Measurements from ENCODE around the gene GLRX5.

GLRX5 gene

DNA sequence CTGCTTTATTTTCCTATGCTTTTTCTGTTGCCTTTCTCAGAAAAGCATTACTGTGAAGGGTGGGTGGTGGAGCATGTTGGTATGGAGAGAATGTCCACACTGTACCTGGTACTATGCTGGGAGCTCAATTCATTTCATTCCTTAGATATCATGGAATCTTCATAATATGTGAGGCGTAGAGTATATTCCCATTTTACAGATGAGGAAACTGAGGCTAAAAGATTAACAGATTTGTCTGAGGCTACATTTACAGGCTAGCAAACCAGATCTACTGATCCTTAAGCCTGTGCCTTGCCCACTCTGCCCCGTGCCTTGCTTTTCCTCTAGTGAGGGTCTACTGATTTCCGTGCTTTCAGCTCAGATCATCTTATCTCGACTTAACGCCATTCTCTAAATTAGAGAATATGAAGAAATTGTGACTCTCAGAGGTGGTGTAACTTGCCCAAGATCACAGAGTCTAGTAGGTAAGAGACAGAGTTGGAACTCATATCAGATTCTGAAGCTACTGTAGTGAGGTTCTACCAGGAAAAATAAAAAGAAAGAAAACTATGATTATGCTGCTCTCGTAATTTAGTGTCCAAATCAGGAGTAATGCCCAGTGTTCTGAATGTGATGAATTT lies 5.5 kb downstream of the GLRX5 start:
- Histone ChIP-seq H3K79me2 (ENCODE audit: low read length) (peaks cover 83% of the 10 kb centered on the region), H3K9me3 (ENCODE audit: insufficient read depth, low read length) (no peaks in the 10 kb centered on the region), H3K4me1 (ENCODE audit: low read length) (peaks cover 13% of the 10 kb centered on the region), H3K36me3 (replicated peaks; ENCODE audit: low read depth, low read length) (peaks cover 3% of the 10 kb centered on the region), H3K27ac (ENCODE audit: low read length) (no peak overlapping the region), H3K4me2 (ENCODE audit: low read length) (no peak overlapping the region), H3K27me3 (ENCODE audit: low read depth, low read length) (no peaks in the 10 kb centered on the region), H3K9ac (ENCODE audit: low read length) (no peak overlapping the region), H3K4me3 (ENCODE audit: low read length) (no peak overlapping the region), H4K20me1 (ENCODE audit: insufficient read depth, low read length) (peaks cover 42% of the 10 kb centered on the region), H2AFZ (ENCODE audit: low read depth, low read length) (no peak overlapping the region)
- no peak for TF ChIP-seq EZH2phosphoT487 (IDR thresholded peaks at IDR 0.05; ENCODE audit: low read depth)
- TF ChIP-seq CTCF (IDR thresholded peaks at IDR 0.05; ENCODE audit: low read depth, low read length), result no peak

DNA sequence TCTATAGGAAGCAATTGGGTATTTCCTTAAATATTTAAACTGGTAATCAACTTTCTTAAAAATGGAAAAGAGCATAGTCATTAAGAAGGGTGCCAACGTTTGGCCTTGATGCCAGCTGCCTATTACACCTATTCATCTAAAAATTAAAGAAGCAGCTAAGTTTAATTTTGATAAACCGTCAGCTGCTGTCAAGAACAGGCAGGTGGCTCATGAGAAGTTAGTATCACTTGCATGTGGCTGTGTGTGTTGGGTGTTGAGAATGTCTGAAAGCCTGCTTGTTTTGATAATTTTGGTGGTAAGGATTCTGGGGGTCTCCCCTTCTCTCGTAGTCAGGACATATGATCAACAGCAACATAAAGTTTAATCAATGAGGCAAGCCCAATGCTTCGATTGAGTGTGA lies 6.5 kb downstream of the GLRX5 start:
- H3K9ac ChIP-seq (ENCODE audit: low read length), result no peak overlapping the region
- H3K27ac ChIP-seq (ENCODE audit: low read length), result no peak overlapping the region
- TF ChIP-seq EZH2phosphoT487 (IDR thresholded peaks at IDR 0.05; ENCODE audit: low read depth) (no peak), CTCF (IDR thresholded peaks at IDR 0.05; ENCODE audit: low read depth, low read length) (no peak)
- no peak overlapping the region for H2AFZ ChIP-seq (ENCODE audit: low read depth, low read length)
- H3K27me3 ChIP-seq (ENCODE audit: low read depth, low read length), result no peaks in the 10 kb centered on the region
- H3K79me2 ChIP-seq (ENCODE audit: low read length), result peaks cover 73% of the 10 kb centered on the region
- no peak overlapping the region for H3K4me2 ChIP-seq (ENCODE audit: low read length)
- no peaks in the 10 kb centered on the region for H3K9me3 ChIP-seq (ENCODE audit: insufficient read depth, low read length)
- peaks cover 3% of the 10 kb centered on the region for H3K36me3 ChIP-seq (replicated peaks; ENCODE audit: low read depth, low read length)
- peaks cover 8% of the 10 kb centered on the region for H3K4me1 ChIP-seq (ENCODE audit: low read length)
- H4K20me1 ChIP-seq (ENCODE audit: insufficient read depth, low read length), result peaks cover 40% of the 10 kb centered on the region
- no peak overlapping the region for H3K4me3 ChIP-seq (ENCODE audit: low read length)

DNA sequence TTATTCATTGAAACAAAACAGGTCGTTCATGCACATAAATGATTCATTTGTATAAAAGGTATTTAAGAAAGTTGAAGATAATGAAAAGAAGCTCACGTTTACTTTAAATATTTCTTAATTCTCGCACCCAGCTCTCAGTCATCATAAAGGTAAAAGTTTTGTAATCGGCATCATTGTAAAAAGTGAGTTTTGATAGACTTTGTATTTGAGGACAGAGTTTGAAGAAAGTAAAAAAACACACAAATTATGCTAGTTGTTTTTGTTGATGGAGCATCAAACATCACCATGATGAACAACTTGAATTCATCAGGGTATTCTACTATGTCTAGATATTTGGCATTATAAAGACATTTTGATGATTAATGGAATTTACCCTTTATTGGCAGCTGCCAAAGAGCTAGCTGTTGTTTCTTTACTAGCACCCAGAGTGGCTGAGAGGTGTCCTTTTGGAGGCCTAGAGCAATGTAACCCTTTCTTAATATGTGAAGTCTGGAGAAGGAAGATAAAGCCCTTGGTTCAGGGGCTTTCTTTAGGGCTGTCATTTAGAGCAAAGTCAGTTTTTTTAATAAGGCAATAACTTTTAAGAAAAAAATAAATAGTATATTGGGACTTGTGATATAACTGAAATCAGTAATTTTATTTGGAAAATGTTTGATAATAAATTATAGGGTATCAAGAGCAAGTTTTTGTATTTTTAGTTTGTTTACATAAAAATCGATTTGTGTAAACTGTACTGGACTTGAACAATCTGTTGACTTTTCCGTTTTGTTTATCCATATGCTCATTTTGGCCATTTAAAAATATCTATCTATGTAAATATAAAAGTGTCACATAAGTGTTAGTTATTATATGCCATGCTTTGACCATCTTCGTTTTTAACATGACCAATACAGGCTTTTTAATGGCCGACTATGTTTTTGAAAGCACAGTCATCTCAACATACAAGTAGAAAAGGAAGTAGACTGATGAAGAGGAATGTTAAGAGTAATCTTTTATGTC lies 7.4 kb downstream of the GLRX5 start:
- no peak overlapping the region for H2AFZ ChIP-seq (ENCODE audit: low read depth, low read length)
- peaks cover 38% of the 10 kb centered on the region for H4K20me1 ChIP-seq (ENCODE audit: insufficient read depth, low read length)
- peaks cover 3% of the 10 kb centered on the region for H3K36me3 ChIP-seq (replicated peaks; ENCODE audit: low read depth, low read length)
- no peaks in the 10 kb centered on the region for H3K9me3 ChIP-seq (ENCODE audit: insufficient read depth, low read length)
- no peak overlapping the region for H3K9ac ChIP-seq (ENCODE audit: low read length)
- TF ChIP-seq EZH2phosphoT487 (IDR thresholded peaks at IDR 0.05; ENCODE audit: low read depth) (no peak), CTCF (IDR thresholded peaks at IDR 0.05; ENCODE audit: low read depth, low read length) (no peak)
- H3K27me3 ChIP-seq (ENCODE audit: low read depth, low read length), result no peaks in the 10 kb centered on the region
- no peak overlapping the region for H3K4me2 ChIP-seq (ENCODE audit: low read length)
- no peak overlapping the region for H3K27ac ChIP-seq (ENCODE audit: low read length)
- no peak overlapping the region for H3K4me3 ChIP-seq (ENCODE audit: low read length)
- H3K4me1 ChIP-seq (ENCODE audit: low read length), result no peaks in the 10 kb centered on the region
- peaks cover 64% of the 10 kb centered on the region for H3K79me2 ChIP-seq (ENCODE audit: low read length)

DNA sequence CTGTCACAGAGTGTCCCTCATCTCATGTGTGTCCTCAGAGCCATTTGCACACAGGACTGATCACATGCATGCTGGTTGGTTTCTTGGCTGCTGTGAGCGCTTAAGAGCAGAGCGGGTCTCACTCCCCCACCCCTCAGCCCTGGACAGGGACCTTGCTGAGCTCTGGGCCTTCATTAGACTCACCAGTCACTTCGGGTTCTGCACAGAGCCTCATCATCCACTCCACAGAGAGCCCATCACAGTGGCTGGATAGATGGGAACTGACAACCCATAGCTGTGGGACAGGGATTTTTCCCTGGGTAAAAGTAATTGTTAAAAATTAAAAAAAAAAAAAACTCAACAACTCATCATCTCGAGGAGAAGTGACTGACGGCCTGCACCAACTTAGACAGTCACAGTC lies 8.2 kb downstream of the GLRX5 start:
- H3K9ac ChIP-seq (ENCODE audit: low read length), result no peak overlapping the region
- TF ChIP-seq CTCF (IDR thresholded peaks at IDR 0.05; ENCODE audit: low read depth, low read length) (no peak), EZH2phosphoT487 (IDR thresholded peaks at IDR 0.05; ENCODE audit: low read depth) (no peak)
- H3K4me2 ChIP-seq (ENCODE audit: low read length), result no peak overlapping the region
- no peaks in the 10 kb centered on the region for H3K9me3 ChIP-seq (ENCODE audit: insufficient read depth, low read length)
- no peaks in the 10 kb centered on the region for H3K27me3 ChIP-seq (ENCODE audit: low read depth, low read length)
- peaks cover 33% of the 10 kb centered on the region for H4K20me1 ChIP-seq (ENCODE audit: insufficient read depth, low read length)
- H3K36me3 ChIP-seq (replicated peaks; ENCODE audit: low read depth, low read length), result peaks cover 3% of the 10 kb centered on the region
- H3K4me1 ChIP-seq (ENCODE audit: low read length), result no peaks in the 10 kb centered on the region
- no peak overlapping the region for H3K27ac ChIP-seq (ENCODE audit: low read length)
- no peak overlapping the region for H3K4me3 ChIP-seq (ENCODE audit: low read length)
- H3K79me2 ChIP-seq (ENCODE audit: low read length), result peaks cover 56% of the 10 kb centered on the region
- no peak overlapping the region for H2AFZ ChIP-seq (ENCODE audit: low read depth, low read length)
